Coronary artery (tissue), 2 donors: ENCODE results near the gene BRD2.

ENCODE experiments used
- DNase-seq: peaks from one replicate; pipeline ENCODE4 v3.0.0-alpha.2; 2017; ENCODE audit warnings: low spot score
- H3K27ac ChIP-seq, 2 donors: fragments of 200-600 bp; sonication (generic); one replicate each; pipeline ENCODE4 v1.5.1; 2016 to 2019
- H3K4me3 ChIP-seq: fragments of 200-600 bp; sonication (generic); 2 replicates; pipeline ENCODE4 v1.5.1; 2016; ENCODE audit warnings: mild to moderate bottlenecking, moderate library complexity
- CTCF ChIP-seq: fragments of 200-600 bp; sonication (generic); IDR thresholded peaks from one replicate; pipeline ENCODE4 v1.5.1; 2019; ENCODE audit warnings: antibody characterized with exemption

BRD2 gene

GRCh38 chr6:32977953-32978324 is 9.5 kb downstream of the BRD2 start:
- H3K27ac ChIP-seq, result no peak overlapping the region
- DNase-seq, result no peak
- H3K4me3 ChIP-seq, result no peak overlapping the region
- TF ChIP-seq CTCF, result no peak

- no peak for TF ChIP-seq CTCF
These were observed 11.5 kb downstream of the BRD2 start for GRCh38 chr6:32979720-32980487.

GRCh38 chr6:32980488-32981038 is 12.2 kb downstream of the BRD2 start:
- no peak for TF ChIP-seq CTCF
- no peak overlapping the region for H3K4me3 ChIP-seq
- H3K27ac ChIP-seq, result no peak overlapping the region
- no peak for DNase-seq

More at GRCh38 chr6:32979720-32980487, 11.5 kb downstream of the BRD2 start:
- DNase-seq, result no peak
- no peak overlapping the region for H3K4me3 ChIP-seq
- no peak overlapping the region for H3K27ac ChIP-seq

GRCh38 chr6:32982084-32982701 is 13.8 kb downstream of the BRD2 start:
- Histone ChIP-seq H3K27ac (no peak overlapping the region), H3K4me3 (no peak overlapping the region)
- TF ChIP-seq CTCF, result no peak
- no peak for DNase-seq

GRCh38 chr6:32982702-32983492 is 14.5 kb downstream of the BRD2 start:
- H3K27ac ChIP-seq, result no peak overlapping the region
- no peak for DNase-seq
- H3K4me3 ChIP-seq, result no peak overlapping the region
- no peak for TF ChIP-seq CTCF

GRCh38 chr6:32983493-32983848 is 15.1 kb downstream of the BRD2 start:
- no peak for TF ChIP-seq CTCF
- H3K27ac ChIP-seq, result no peak overlapping the region

More at GRCh38 chr6:32983493-32983848, 15.1 kb downstream of the BRD2 start:
- no peak overlapping the region for H3K4me3 ChIP-seq
- no peak for DNase-seq
